Neutrophil (primary cell): Measurements from ENCODE around the gene TYMS.

Experiments used
- H3K27ac ChIP-seq: fragments of 200-600 bp; sonication (generic); 2 replicates; pipeline ENCODE4 v1.5.1; 2016; ENCODE audit warnings: mild to moderate bottlenecking, moderate library complexity
- H3K27me3 ChIP-seq: fragments of 200-600 bp; sonication (generic); 2 replicates; pipeline ENCODE4 v1.6.0; 2016; ENCODE audit warnings: mild to moderate bottlenecking
- H3K36me3 ChIP-seq: fragments of 200-600 bp; sonication (generic); 2 replicates; pipeline ENCODE4 v1.5.1; 2017
- H3K4me1 ChIP-seq, 2 experiments: fragments of 200-600 bp in 1 of 2; sonication (generic) in 1 of 2; 1 replicate in 1 of 2; 2 replicates in 1 of 2; pipeline versions ENCODE4 v1.5.1 to v1.6.1; 2013 to 2016; ENCODE audit warnings: low read depth in 1 of 2, low read length in 1 of 2, mild to moderate bottlenecking in 1 of 2, moderate library complexity in 1 of 2; ENCODE audit not compliant: control insufficient read depth in 1 of 2, insufficient read depth in 1 of 2
- H3K4me3 ChIP-seq, 2 experiments: fragments of 200-600 bp in 1 of 2; sonication (generic) in 1 of 2; 1 replicate in 1 of 2; 2 replicates in 1 of 2; pipeline ENCODE4 v1.5.1; 2013 to 2016; ENCODE audit warnings: low read depth in 1 of 2, low read length in 1 of 2, mild to moderate bottlenecking in 1 of 2, moderate library complexity in 1 of 2
- H3K9me3 ChIP-seq: fragments of 200-600 bp; sonication (generic); 2 replicates; pipeline ENCODE4 v1.5.1; 2016
- CTCF ChIP-seq: fragments of 200-600 bp; sonication (generic); IDR thresholded peaks from 2 replicates; pipeline ENCODE4 v1.5.1; 2016; ENCODE audit warnings: antibody characterized with exemption

Gene TYMS

GRCh38 chr18:682833-683232 is 25.4 kb downstream of the TYMS start:
- Histone ChIP-seq H3K4me1 (no peaks in the 10 kb centered on the region), H3K4me3 (no peak overlapping the region), H3K27ac (no peak overlapping the region), H3K9me3 (no peaks in the 10 kb centered on the region), H3K27me3 (no peaks in the 10 kb centered on the region), H3K36me3 (peaks cover 36% of the 10 kb centered on the region)
- no peak for TF ChIP-seq CTCF

- Histone ChIP-seq H3K27ac (no peak overlapping the region), H3K9me3 (no peaks in the 10 kb centered on the region), H3K4me1 (peaks cover 3 to 4% of the 10 kb centered on the region in 2 experiments), H3K36me3 (peaks cover 30% of the 10 kb centered on the region), H3K27me3 (no peaks in the 10 kb centered on the region), H3K4me3 (no peak overlapping the region)
- TF ChIP-seq CTCF = no peak
Observed at GRCh38 chr18:683531-683930, 26.1 kb downstream of the TYMS start.

- Histone ChIP-seq H3K4me1 (peaks cover 3 to 11% of the 10 kb centered on the region in 2 experiments), H3K36me3 (peaks cover 16% of the 10 kb centered on the region), H3K9me3 (no peaks in the 10 kb centered on the region), H3K27ac (no peak overlapping the region), H3K4me3 (no peak overlapping the region), H3K27me3 (no peaks in the 10 kb centered on the region)
- TF ChIP-seq CTCF = no peak
Observed at GRCh38 chr18:685438-685837, 28.0 kb downstream of the TYMS start.

- H3K27me3 ChIP-seq = no peaks in the 10 kb centered on the region
Observed at GRCh38 chr18:686339-687111, 29.1 kb downstream of the TYMS start.

GRCh38 chr18:688323-688722 is 30.9 kb downstream of the TYMS start:
- Histone ChIP-seq H3K4me1 (peaks cover 3 to 11% of the 10 kb centered on the region in 2 experiments), H3K27me3 (no peaks in the 10 kb centered on the region), H3K27ac (no peak overlapping the region), H3K36me3 (peaks cover 4% of the 10 kb centered on the region), H3K9me3 (no peaks in the 10 kb centered on the region), H3K4me3 (no peak overlapping the region)
- no peak for TF ChIP-seq CTCF

More at GRCh38 chr18:686339-687111, 29.1 kb downstream of the TYMS start:
- TF ChIP-seq CTCF = no peak
- H3K9me3 ChIP-seq = no peaks in the 10 kb centered on the region
- peaks cover 3 to 11% of the 10 kb centered on the region in 2 experiments for H3K4me1 ChIP-seq
- H3K4me3 ChIP-seq = no peak overlapping the region
- H3K27ac ChIP-seq = no peak overlapping the region
- H3K36me3 ChIP-seq = peaks cover 11% of the 10 kb centered on the region
